ENCODE measurements around the gene SUPV3L1. TPM values are rescaled to one million over a fixed set of nuclear protein-coding genes. Genes with fewer than 3 reads are reported as not detected.

Gene SUPV3L1
- total and polyA plus RNA-seq, 10 of the 15 experiments (the other 5 are each of a cell fraction or from before 2014, with no cell fraction given), result 18.4 to 57.8 (median 44.2) TPM

DNA sequence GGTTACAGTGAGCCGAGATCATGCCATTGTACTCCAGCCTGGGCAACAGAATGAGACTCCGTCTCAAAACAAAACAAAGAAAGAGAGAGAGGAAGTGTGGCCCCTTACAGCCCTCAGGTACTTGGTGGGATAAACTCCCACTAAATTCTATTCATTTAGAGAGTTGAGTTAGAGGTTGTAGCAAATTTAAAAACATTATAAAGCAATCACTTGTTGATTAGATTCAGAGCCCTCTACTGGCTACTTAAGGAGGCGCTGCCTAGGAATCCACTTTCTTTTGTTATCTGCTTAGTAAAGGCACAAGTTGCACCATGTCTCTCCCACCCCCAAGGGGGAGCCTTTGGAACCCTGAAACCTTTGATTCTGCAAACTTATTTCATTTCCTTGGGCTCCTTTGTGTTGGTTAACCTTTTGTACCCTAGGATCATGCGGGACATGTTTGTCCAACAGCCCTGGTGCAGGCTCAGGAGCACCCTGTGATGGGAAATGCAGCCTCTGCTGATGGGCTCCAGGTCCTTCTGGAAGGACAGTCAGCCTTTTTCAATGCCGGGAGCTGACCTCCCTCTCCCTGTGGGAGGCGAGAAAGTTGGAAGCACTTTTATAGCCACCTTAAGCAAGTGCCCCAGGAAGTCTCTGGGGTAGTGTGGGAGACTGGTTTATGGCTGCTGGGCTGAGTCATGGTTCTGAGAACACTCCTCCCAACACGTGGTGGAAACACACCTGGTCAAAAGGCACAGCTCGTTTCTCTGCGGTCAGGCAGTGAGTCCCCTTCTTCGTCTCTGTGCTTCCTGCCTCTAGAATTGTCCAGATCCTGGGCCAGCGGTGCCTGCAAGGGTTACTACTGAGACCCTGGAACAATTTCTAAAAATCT, 42.4 kb downstream of the SUPV3L1 start (continued):
- TF ChIP-seq FOXK2 (IDR thresholded peaks at IDR 0.05), result no peak
- 0 out of 2 replicates have a peak, but pooled peaks have one; percentile 43 for TF ChIP-seq CBX5 (IDR thresholded peaks at IDR 0.05; ENCODE audit: low read depth)
- TF ChIP-seq, protein P1, sequence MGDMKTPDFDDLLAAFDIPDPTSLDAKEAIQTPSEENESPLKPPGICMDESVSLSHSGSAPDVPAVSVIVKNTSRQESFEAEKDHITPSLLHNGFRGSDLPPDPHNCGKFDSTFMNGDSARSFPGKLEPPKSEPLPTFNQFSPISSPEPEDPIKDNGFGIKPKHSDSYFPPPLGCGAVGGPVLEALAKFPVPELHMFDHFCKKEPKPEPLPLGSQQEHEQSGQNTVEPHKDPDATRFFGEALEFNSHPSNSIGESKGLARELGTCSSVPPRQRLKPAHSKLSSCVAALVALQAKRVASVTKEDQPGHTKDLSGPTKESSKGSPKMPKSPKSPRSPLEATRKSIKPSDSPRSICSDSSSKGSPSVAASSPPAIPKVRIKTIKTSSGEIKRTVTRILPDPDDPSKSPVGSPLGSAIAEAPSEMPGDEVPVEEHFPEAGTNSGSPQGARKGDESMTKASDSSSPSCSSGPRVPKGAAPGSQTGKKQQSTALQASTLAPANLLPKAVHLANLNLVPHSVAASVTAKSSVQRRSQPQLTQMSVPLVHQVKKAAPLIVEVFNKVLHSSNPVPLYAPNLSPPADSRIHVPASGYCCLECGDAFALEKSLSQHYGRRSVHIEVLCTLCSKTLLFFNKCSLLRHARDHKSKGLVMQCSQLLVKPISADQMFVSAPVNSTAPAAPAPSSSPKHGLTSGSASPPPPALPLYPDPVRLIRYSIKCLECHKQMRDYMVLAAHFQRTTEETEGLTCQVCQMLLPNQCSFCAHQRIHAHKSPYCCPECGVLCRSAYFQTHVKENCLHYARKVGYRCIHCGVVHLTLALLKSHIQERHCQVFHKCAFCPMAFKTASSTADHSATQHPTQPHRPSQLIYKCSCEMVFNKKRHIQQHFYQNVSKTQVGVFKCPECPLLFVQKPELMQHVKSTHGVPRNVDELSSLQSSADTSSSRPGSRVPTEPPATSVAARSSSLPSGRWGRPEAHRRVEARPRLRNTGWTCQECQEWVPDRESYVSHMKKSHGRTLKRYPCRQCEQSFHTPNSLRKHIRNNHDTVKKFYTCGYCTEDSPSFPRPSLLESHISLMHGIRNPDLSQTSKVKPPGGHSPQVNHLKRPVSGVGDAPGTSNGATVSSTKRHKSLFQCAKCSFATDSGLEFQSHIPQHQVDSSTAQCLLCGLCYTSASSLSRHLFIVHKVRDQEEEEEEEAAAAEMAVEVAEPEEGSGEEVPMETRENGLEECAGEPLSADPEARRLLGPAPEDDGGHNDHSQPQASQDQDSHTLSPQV (IDR thresholded peaks at IDR 0.05), result no peak
- TF ChIP-seq, protein P2, sequence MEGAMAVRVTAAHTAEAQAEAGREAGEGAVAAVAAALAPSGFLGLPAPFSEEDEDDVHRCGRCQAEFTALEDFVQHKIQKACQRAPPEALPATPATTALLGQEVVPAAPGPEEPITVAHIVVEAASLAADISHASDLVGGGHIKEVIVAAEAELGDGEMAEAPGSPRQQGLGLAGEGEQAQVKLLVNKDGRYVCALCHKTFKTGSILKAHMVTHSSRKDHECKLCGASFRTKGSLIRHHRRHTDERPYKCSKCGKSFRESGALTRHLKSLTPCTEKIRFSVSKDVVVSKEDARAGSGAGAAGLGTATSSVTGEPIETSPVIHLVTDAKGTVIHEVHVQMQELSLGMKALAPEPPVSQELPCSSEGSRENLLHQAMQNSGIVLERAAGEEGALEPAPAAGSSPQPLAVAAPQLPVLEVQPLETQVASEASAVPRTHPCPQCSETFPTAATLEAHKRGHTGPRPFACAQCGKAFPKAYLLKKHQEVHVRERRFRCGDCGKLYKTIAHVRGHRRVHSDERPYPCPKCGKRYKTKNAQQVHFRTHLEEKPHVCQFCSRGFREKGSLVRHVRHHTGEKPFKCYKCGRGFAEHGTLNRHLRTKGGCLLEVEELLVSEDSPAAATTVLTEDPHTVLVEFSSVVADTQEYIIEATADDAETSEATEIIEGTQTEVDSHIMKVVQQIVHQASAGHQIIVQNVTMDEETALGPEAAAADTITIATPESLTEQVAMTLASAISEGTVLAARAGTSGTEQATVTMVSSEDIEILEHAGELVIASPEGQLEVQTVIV (IDR thresholded peaks at IDR 0.05; ENCODE audit: borderline replicate concordance, partially characterized antibody), result no peak
- 0 out of 2 replicates have a peak, but pooled peaks have one; percentile 46 for TF ChIP-seq HDGF (IDR thresholded peaks at IDR 0.05)
- TF ChIP-seq LARP7 (IDR thresholded peaks at IDR 0.05), result no peak
- TF ChIP-seq NFIC (IDR thresholded peaks at IDR 0.05; ENCODE audit: low read depth, low read length), result peak; percentile 55
- TF ChIP-seq POLR2AphosphoS5 (IDR thresholded peaks at IDR 0.05; ENCODE audit: low read length), result no peak
- TF ChIP-seq BRCA1 (IDR thresholded peaks at IDR 0.05; ENCODE audit: low read depth, low read length), result no peak
- 0 out of 2 replicates have a peak, but pooled peaks have one; percentile 56 for TF ChIP-seq STAT3 (IDR thresholded peaks at IDR 0.05; ENCODE audit: low read depth, low read length)
- TF ChIP-seq JUND (IDR thresholded peaks at IDR 0.05; ENCODE audit: low read depth, low read length), result peak; percentile 48; the same call in 1 of the 2 replicates
- TF ChIP-seq, protein P3, sequence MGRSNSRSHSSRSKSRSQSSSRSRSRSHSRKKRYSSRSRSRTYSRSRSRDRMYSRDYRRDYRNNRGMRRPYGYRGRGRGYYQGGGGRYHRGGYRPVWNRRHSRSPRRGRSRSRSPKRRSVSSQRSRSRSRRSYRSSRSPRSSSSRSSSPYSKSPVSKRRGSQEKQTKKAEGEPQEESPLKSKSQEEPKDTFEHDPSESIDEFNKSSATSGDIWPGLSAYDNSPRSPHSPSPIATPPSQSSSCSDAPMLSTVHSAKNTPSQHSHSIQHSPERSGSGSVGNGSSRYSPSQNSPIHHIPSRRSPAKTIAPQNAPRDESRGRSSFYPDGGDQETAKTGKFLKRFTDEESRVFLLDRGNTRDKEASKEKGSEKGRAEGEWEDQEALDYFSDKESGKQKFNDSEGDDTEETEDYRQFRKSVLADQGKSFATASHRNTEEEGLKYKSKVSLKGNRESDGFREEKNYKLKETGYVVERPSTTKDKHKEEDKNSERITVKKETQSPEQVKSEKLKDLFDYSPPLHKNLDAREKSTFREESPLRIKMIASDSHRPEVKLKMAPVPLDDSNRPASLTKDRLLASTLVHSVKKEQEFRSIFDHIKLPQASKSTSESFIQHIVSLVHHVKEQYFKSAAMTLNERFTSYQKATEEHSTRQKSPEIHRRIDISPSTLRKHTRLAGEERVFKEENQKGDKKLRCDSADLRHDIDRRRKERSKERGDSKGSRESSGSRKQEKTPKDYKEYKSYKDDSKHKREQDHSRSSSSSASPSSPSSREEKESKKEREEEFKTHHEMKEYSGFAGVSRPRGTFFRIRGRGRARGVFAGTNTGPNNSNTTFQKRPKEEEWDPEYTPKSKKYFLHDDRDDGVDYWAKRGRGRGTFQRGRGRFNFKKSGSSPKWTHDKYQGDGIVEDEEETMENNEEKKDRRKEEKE (IDR thresholded peaks at IDR 0.05), result no peak
- TF ChIP-seq MYC (IDR thresholded peaks at IDR 0.05; ENCODE audit: insufficient read depth, insufficient read length, insufficient replicate concordance, low read length, severe bottlenecking), result peak; percentile 55
- TF ChIP-seq CHD1 (IDR thresholded peaks at IDR 0.05; ENCODE audit: low read depth, low read length), result no peak
- TF ChIP-seq ZNF622 (IDR thresholded peaks at IDR 0.05), result no peak
- TF ChIP-seq ATF7 (IDR thresholded peaks at IDR 0.05; ENCODE audit: low read depth), result peak; percentile 64

All from GM12878 (cell line).